H7 (cell line): ENCODE data around the gene ZNF124. TPM values are rescaled to one million over a fixed set of nuclear protein-coding genes. Genes with fewer than 3 reads are reported as not detected.

Experiments
- DNase-seq: peaks from one replicate; pipeline ENCODE4 v3.0.0; 2012
- H3K27me3 ChIP-seq: 2 replicates; pipeline ENCODE4 v1.6.0; 2011; ENCODE audit warnings: mild to moderate bottlenecking, low read length; ENCODE audit not compliant: control insufficient read depth, insufficient read depth
- H3K36me3 ChIP-seq: replicated peaks from 2 replicates; pipeline ENCODE4 v1.5.1; 2011; ENCODE audit warnings: low read length; ENCODE audit not compliant: control insufficient read depth, insufficient read depth
- H3K4me3 ChIP-seq: 2 replicates; pipeline ENCODE4 v1.5.1; 2011; ENCODE audit warnings: low read depth, mild to moderate bottlenecking, control low read depth, low read length, moderate library complexity; ENCODE audit not compliant: insufficient read depth
- total RNA-seq: library from RNA; depleted of rRNA; stranded (reverse); fragments of >200 nt; shearing (Covaris generic); gene quantifications from 2 replicates; pipeline ENCODE4 v1.2.3, GENCODE V29; 2014; rRNA removed

Gene ZNF124
- total RNA-seq, 1 experiment from 2014 or later: 50.3 TPM

DNA sequence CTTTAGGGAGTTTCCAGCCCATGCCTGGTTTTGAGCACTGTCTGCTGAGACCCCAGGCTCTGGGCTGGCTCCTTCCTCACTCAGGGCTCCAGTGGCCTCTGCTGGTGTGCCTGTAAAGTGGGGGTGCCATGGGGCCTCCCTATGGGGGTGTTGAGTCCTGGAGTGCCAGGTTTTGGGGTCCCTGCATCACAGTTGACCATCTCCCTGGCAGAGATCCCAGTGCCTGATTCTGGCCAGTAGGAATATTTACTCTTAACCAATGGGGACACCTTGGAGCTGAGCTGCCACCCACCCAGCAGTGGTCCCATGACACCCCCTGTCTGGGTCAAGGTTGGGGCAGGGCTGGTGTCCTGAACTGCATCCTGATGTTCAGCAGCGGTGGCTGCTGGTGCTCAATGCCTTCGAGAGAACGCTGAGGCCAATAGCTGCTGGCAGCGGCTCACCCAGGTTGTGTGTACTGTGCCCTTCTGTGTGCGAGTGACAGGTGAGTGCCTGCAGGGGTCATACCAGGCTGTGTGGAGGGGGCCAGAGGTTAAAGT is 58.0 kb downstream of the ZNF124 start:
- H3K36me3 ChIP-seq: no peaks in the 10 kb centered on the region
- H3K27me3 ChIP-seq: peaks cover 42% of the 10 kb centered on the region
- DNase-seq: no peak
- H3K4me3 ChIP-seq: no peak overlapping the region

DNA sequence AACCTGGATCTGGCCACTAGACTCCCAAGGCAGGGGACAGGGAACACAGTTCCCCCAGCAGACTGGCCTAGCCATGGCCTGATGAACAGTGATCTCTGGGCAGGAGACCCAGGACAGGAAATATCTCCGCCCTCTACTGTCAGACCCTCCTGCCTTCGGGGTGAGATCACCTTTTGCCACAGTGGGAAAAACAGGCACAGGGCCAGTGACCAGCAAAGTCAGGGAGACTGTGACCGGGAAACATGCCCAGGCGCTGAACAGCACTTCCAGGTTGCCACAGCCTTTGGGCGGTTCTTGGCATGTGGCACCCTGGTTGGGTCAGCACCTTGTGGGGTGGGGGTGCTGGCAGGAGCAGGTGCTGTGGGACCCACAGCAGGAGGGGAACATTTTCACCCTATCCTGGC is 58.7 kb downstream of the ZNF124 start:
- no peaks in the 10 kb centered on the region for H3K36me3 ChIP-seq
- peak; percentile 54 for DNase-seq
- peaks cover 44% of the 10 kb centered on the region for H3K27me3 ChIP-seq
- H3K4me3 ChIP-seq: no peak overlapping the region

DNA sequence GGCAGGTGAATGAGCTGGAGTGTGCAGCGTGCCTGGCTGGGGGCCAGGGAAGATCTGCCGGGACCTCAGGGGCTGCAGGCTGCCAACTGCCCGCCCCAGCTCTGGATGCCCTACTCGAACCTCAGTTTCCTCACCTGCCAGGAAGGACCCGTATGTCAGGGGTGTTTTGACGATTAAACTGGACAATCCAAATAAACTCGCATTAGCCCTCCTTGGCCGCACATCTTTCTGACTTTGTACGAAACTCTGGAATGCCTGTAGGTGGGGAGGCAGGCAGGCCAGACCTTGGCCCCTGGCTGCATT is 59.4 kb downstream of the ZNF124 start:
- no peak for DNase-seq
- Histone ChIP-seq H3K4me3 (peak overlapping the region; percentile 68), H3K36me3 (no peaks in the 10 kb centered on the region), H3K27me3 (peaks cover 44% of the 10 kb centered on the region)

DNA sequence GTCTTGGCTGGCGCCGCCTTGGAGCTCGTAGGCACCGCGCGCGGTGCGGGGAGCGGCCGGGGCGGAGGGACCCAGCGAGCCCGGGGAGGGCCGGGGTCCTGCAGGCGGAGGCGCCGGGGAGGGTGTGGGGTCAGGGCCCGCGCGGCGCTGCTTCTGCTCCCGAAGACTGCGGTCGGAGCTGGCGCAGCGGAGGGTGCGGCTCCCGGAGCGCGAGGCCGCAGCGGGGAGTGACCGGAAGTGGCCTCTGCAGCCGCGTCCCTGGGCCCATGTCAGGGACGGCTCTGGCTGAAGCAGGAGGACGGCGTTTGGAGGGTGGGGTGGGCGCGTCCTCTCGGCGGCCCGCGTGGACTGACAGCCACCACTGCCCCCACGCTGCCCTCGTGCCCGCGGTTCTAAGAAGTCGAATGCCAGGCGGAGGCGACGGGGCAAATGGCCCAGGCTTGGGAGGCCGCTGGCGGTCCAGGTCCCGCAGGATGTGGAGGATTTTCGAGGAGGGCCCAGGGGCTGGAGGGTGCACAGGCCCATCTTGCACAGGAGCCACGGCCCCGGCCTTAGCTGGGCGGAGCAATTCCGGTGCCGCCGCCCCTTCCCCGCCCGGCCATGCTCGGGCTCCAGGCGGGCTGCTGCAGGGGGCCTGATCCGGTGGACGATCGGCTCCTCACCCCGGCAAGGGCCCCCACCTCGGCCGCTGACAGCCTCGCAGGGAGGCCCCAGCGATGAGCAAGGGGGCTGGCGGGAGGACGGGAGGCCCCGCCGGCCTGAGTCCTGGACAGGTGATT is 59.9 kb downstream of the ZNF124 start:
- Histone ChIP-seq H3K4me3 (peak overlapping the region; percentile 68), H3K27me3 (peaks cover 44% of the 10 kb centered on the region), H3K36me3 (no peaks in the 10 kb centered on the region)
- peak; percentile 91 for DNase-seq

DNA sequence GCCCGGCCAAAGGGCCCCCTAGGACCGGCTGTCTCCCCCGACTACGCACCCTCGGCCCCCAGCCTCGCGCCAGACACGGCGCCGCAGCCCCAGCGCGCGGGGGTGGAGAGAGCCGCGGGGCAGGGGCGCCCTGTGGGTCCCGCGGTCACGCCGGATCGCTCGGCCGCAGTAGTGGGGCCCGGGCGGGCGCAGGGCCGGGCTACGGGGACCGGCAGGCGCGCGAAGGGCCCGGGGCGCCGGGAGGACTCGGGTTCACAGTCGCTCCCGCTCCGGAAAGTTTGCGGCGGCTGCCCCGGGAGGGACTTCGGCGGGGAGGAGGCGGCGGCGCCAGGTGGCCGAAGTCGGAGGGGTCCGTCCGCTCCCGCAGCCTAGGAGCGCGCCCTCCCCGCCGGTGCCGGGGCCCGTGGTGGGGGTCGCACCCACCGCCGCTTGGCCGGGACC is 60.5 kb downstream of the ZNF124 start:
- DNase-seq: peak; percentile 89

DNA sequence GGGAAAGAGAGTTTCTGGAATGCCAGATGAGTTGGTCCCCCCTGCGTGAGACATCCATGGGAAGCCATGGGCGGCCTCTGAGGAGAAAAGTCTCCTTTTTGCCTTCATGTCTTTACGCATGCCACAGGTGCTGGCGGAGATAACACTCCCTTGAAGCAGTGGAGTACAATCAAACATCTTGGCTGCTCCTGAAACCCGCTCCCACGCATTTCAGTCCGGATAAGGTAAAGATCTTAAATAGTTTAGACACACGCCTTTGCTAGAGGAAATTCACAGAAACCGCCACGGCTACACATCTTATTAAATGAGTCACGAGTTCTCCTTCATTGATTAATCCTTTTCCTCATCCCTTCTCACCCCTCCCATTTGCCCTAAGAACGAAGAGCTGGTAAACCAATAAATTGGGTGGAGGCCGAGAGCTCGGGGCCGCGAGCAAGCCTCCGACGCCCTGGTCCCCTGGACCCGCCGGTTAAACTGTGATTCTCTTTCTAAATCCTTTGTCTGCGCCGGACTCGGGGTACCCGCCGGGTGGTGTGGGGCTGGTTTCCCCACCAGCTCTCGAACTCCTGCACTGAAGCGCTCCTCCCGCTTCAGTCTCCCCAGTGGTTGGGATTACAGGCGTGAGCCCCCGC is 61.1 kb downstream of the ZNF124 start:
- peak; percentile 32 for DNase-seq
- peak overlapping the region; percentile 68 for H3K4me3 ChIP-seq
- peaks cover 44% of the 10 kb centered on the region for H3K27me3 ChIP-seq
- no peaks in the 10 kb centered on the region for H3K36me3 ChIP-seq

More for the DNA sequence above, 60.5 kb downstream of the ZNF124 start:
- H3K27me3 ChIP-seq: peaks cover 44% of the 10 kb centered on the region
- peak overlapping the region; percentile 68 for H3K4me3 ChIP-seq
- no peaks in the 10 kb centered on the region for H3K36me3 ChIP-seq

DNA sequence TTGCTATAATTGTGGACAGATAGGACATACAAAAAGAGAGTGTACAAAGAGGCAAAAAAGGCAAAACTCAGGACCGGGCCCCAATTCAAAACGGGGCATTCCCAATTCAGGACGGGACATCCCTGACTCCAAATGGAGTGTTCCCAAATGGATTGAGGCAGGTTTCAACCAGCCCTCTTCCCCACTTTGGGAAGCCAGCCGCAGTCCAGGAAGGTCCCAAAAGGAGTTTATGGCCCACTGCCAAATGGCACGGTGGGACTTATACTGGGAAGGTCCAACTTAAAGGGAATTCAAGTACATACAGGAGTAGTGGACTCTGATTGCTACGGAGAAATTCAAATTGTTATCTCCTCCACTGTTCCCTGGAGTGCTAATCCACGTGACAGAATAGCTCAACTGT is 64.1 kb downstream of the ZNF124 start:
- peaks cover 36% of the 10 kb centered on the region for H3K27me3 ChIP-seq
- no peaks in the 10 kb centered on the region for H3K36me3 ChIP-seq
- no peak for DNase-seq
- no peak overlapping the region for H3K4me3 ChIP-seq

DNA sequence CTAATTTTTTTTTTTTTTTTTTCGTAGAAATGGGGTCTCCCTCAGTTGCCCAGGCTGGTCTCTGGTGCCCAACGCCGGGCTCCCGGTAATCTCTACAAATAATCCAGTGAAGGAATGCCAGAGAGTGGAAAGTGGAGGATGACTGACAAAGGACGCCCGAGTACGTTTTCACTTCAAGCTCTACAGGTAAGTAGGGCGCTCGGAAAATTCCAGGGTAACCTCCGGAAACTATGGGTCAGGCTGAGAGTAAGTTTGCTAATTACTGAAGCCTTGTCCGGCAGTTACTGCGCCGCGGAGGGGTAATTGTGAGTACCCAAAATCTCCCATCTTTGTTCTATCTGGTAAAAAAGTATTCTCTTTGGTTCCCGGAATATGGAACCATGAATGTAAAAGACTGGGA is 65.9 kb downstream of the ZNF124 start:
- H3K36me3 ChIP-seq: peaks cover 9% of the 10 kb centered on the region
- H3K4me3 ChIP-seq: no peak overlapping the region
- H3K27me3 ChIP-seq: peaks cover 19% of the 10 kb centered on the region
- no peak for DNase-seq

Other genes with a start within 250 kb of the ZNF124 start
- 43.4 and 62.9 TPM in 2 replicates for gene AHCTF1, start 240.1 kb downstream of the ZNF124 start, total RNA-seq
- 15.3 and 22.7 TPM in 2 replicates for gene ZNF695, start 164.0 kb downstream of the ZNF124 start, total RNA-seq
- gene ZNF670, start 93.2 kb downstream of the ZNF124 start, total RNA-seq: 16.4 and 28.7 TPM in 2 replicates
- 19.8 and 29.9 TPM in 2 replicates for gene ZNF669, start 67.7 kb downstream of the ZNF124 start, total RNA-seq
- gene VN1R5, start 84.1 kb upstream of the ZNF124 start, total RNA-seq: not detected in 2 replicates
- 127 and 150 TPM in 2 replicates for gene ZNF496, start 159.8 kb upstream of the ZNF124 start, total RNA-seq
- gene NLRP3, start 244.2 kb upstream of the ZNF124 start, total RNA-seq: 0.55 and 1.4 TPM in 2 replicates